H1 (cell line): ENCODE measurements around the gene AGO3. TPM values are rescaled to one million over a fixed set of nuclear protein-coding genes. Genes with fewer than 3 reads are reported as not detected.

Experiments
- CTCF ChIA-PET: fragments of 300-600 bp; sonication (Branson Sonifier 250); formaldehyde crosslinking; loops from one replicate; lab custom pipeline; 2021; ENCODE audit not compliant: partially characterized antibody; lab: Charles Lee
- POLR2A ChIA-PET: fragments of 300-600 bp; sonication (Branson Sonifier 250); formaldehyde crosslinking; loops from one replicate; lab custom pipeline; 2021; ENCODE audit warnings: inconsistent platforms; ENCODE audit not compliant: partially characterized antibody; lab: Charles Lee
- DNase-seq, 2 experiments: peaks; one replicate each; pipeline versions ENCODE4 v3.0.0 to v3.0.0-alpha.2; 2010 to 2022; ENCODE audit warnings: low spot score in 2 of 2, low read depth in 1 of 2, mixed read lengths in 1 of 2
- FAIRE-seq: peaks from 2 replicates; lab custom pipeline; 2011; peaks lifted over from hg19 to GRCh38; lab: Jason Lieb, UNC
- H2AFZ ChIP-seq: 2 replicates; pipeline ENCODE4 v1.8.1; 2012; ENCODE audit warnings: low read length, inconsistent platforms
- H2AK5ac ChIP-seq: 2 replicates; pipeline ENCODE4 v1.6.1; 2013; ENCODE audit warnings: low read depth, low read length
- H2BK120ac ChIP-seq: replicated peaks from 2 replicates; pipeline ENCODE3; 2013; ENCODE audit warnings: low read depth, low read length, inconsistent platforms
- H2BK12ac ChIP-seq: 2 replicates; pipeline ENCODE4 v1.6.1; 2013; ENCODE audit warnings: low read depth, low read length
- H2BK15ac ChIP-seq: 2 replicates; pipeline ENCODE4 v1.6.1; 2013; ENCODE audit warnings: low read length
- H2BK20ac ChIP-seq: 2 replicates; pipeline ENCODE4 v1.6.1; 2013; ENCODE audit warnings: low read length
- H2BK5ac ChIP-seq: 2 replicates; pipeline ENCODE4 v1.6.1; 2013; ENCODE audit warnings: low read depth, low read length
- H3K14ac ChIP-seq: 2 replicates; pipeline ENCODE4 v1.6.1; 2013; ENCODE audit warnings: inconsistent platforms; ENCODE audit not compliant: insufficient read length
- H3K18ac ChIP-seq: 2 replicates; pipeline ENCODE4 v1.6.1; 2013; ENCODE audit warnings: low read length; ENCODE audit errors: extremely low read depth
- H3K23ac ChIP-seq: 2 replicates; pipeline ENCODE4 v1.6.1; 2013; ENCODE audit warnings: inconsistent platforms; ENCODE audit not compliant: insufficient read length
- H3K23me2 ChIP-seq: 2 replicates; pipeline ENCODE4 v1.6.1; 2013; ENCODE audit warnings: low read depth, low read length
- H3K27ac ChIP-seq: 2 replicates; pipeline ENCODE4 v1.6.1; 2011; ENCODE audit warnings: low read depth, low read length, inconsistent platforms
- H3K27me3 ChIP-seq, 4 experiments: replicated peaks in 1 of 4; 1 replicate in 1 of 4; 2 replicates in 3 of 4; pipeline versions ENCODE4 v1.6.1 to v1.8.1; 2011 to 2013; ENCODE audit warnings: low read length in 3 of 4, mild to moderate bottlenecking in 3 of 4, inconsistent platforms in 2 of 4, mixed read lengths in 2 of 4, moderate library complexity in 1 of 4; ENCODE audit not compliant: control insufficient read depth in 3 of 4, insufficient read depth in 3 of 4; ENCODE audit errors: extremely low read depth in 1 of 4
- H3K36me3 ChIP-seq, 4 experiments: 2 replicates each; pipeline versions ENCODE4 v1.6.1 to v1.8.1; 2011 to 2013; ENCODE audit warnings: mild to moderate bottlenecking in 4 of 4, low read length in 3 of 4, moderate library complexity in 2 of 4, control low read depth in 1 of 4, inconsistent platforms in 1 of 4; ENCODE audit not compliant: insufficient read depth in 4 of 4, control insufficient read depth in 2 of 4
- H3K4ac ChIP-seq: replicated peaks from 2 replicates; pipeline ENCODE3; 2013; ENCODE audit warnings: low read length, low read depth, mixed read lengths, inconsistent platforms; ENCODE audit not compliant: insufficient read length
- H3K4me1 ChIP-seq, 4 experiments: replicated peaks in 1 of 4; 1 replicate in 1 of 4; 2 replicates in 3 of 4; pipeline versions ENCODE4 v1.6.1 to v1.8.1; 2011 to 2013; ENCODE audit warnings: low read length in 3 of 4, inconsistent platforms in 2 of 4, mixed read lengths in 1 of 4; ENCODE audit not compliant: insufficient read depth in 4 of 4, control insufficient read depth in 3 of 4
- H3K4me2 ChIP-seq, 2 experiments: 2 replicates each; pipeline versions ENCODE4 v1.6.1 to v1.8.1; 2011 to 2013; ENCODE audit warnings: low read depth in 2 of 2, low read length in 2 of 2, control low read depth in 1 of 2, inconsistent platforms in 1 of 2, mild to moderate bottlenecking in 1 of 2; ENCODE audit not compliant: insufficient read depth in 1 of 2
- H3K4me3 ChIP-seq, 4 experiments: fragments of 200-600, 300-600 bp in 1 of 4; sonication (generic), shearing (Covaris generic), sonication (Bioruptor Twin) in 1 of 4; 2 replicates each; pipeline versions ENCODE4 v1.5.1 to v1.8.1; 2011 to 2016; ENCODE audit warnings: low read length in 4 of 4, low read depth in 3 of 4, control low read depth in 2 of 4, inconsistent platforms in 2 of 4, mild to moderate bottlenecking in 2 of 4, mixed read lengths in 1 of 4, moderate library complexity in 1 of 4; ENCODE audit not compliant: insufficient read depth in 2 of 4; ENCODE audit errors: extremely low read depth in 1 of 4
- H3K56ac ChIP-seq: replicated peaks from 2 replicates; pipeline ENCODE3; 2013; ENCODE audit warnings: low read depth, mild to moderate bottlenecking, mixed read lengths, low read length, inconsistent platforms; ENCODE audit not compliant: insufficient read length
- H3K79me1 ChIP-seq: 2 replicates; pipeline ENCODE4 v1.6.1; 2013; ENCODE audit warnings: low read depth, low read length, control low read depth
- H3K79me2 ChIP-seq, 2 experiments: 2 replicates each; pipeline versions ENCODE4 v1.6.1 to v1.8.1; 2012 to 2013; ENCODE audit warnings: low read length in 2 of 2, mild to moderate bottlenecking in 2 of 2, inconsistent platforms in 1 of 2; ENCODE audit not compliant: insufficient read depth in 2 of 2, control insufficient read depth in 1 of 2
- H3K9ac ChIP-seq, 4 experiments: replicated peaks in 1 of 4; 1 replicate in 1 of 4; 2 replicates in 3 of 4; pipeline versions ENCODE4 v1.6.1 to v1.8.1; 2011 to 2013; ENCODE audit warnings: low read depth in 3 of 4, low read length in 3 of 4, control low read depth in 2 of 4, mild to moderate bottlenecking in 2 of 4, moderate library complexity in 2 of 4, inconsistent platforms in 1 of 4; ENCODE audit errors: extremely low read depth in 1 of 4
- H3K9me3 ChIP-seq, 2 experiments: 2 replicates each; pipeline versions ENCODE4 v1.6.1 to v1.8.1; 2012 to 2013; ENCODE audit warnings: mild to moderate bottlenecking in 2 of 2, moderate library complexity in 2 of 2, control low read depth in 1 of 2, inconsistent platforms in 1 of 2, low read depth in 1 of 2, low read length in 1 of 2, mixed read lengths in 1 of 2; ENCODE audit not compliant: insufficient read depth in 2 of 2
- H4K20me1 ChIP-seq, 2 experiments: replicated peaks in 1 of 2; 2 replicates each; pipeline versions ENCODE3 to v1.8.1; 2011 to 2013; ENCODE audit warnings: inconsistent platforms in 2 of 2, low read length in 2 of 2, mild to moderate bottlenecking in 1 of 2; ENCODE audit not compliant: insufficient read depth in 2 of 2, control insufficient read depth in 1 of 2
- H4K5ac ChIP-seq: 2 replicates; pipeline ENCODE4 v1.6.1; 2013; ENCODE audit warnings: low read length, low read depth, mixed read lengths, inconsistent platforms; ENCODE audit not compliant: insufficient read length
- H4K8ac ChIP-seq: 2 replicates; pipeline ENCODE4 v1.8.0; 2013; ENCODE audit warnings: mild to moderate bottlenecking, moderate library complexity, low read length, inconsistent platforms; ENCODE audit not compliant: insufficient read depth; ENCODE audit errors: extremely low read depth
- H4K91ac ChIP-seq: replicated peaks from 2 replicates; pipeline ENCODE3; 2013; ENCODE audit warnings: low read length, mixed read lengths, inconsistent platforms; ENCODE audit not compliant: insufficient read length
- POLR2A ChIP-seq, 2 experiments: IDR thresholded peaks; 1 replicate in 1 of 2; 2 replicates in 1 of 2; pipeline ENCODE4 v1.6.1; 2011; ENCODE audit warnings: low read depth in 2 of 2, low read length in 2 of 2, mild to moderate bottlenecking in 2 of 2; ENCODE audit errors: control extremely low read depth in 1 of 2
- whole genome bisulfite sequencing, 2 experiments: shearing (Covaris generic) in 1 of 2; methylation state at CpG; one replicate each; pipeline versions ENCODE4 v1.1.6 to v1.1.7; 2013 to 2015; ENCODE audit warnings: low lambda C conversion rate in 2 of 2, mixed read lengths in 2 of 2, inconsistent platforms in 1 of 2, low coverage in 1 of 2, missing lambda C conversion rate in 1 of 2; ENCODE audit not compliant: insufficient replicate concordance in 2 of 2, insufficient coverage in 1 of 2, insufficient read length in 1 of 2; ENCODE audit errors: extremely low coverage in 1 of 2, missing lambda C conversion rate in 1 of 2; 5-methylcytosine and 5-hydroxymethylcytosine counted together
- long read RNA-seq, 2 experiments: library from RNA in 1 of 2; library from capped mRNA in 1 of 2; stranded (forward); transcript quantifications; one replicate each; pipeline ENCODE4 v2.0.0, GENCODE V29; 2021; ENCODE audit warnings: inconsistent platforms in 1 of 2
- polyA minus RNA-seq, 3 experiments: library from RNA; depleted of rRNA, polyadenylated mRNA; stranded (reverse); fragments of >200 nt; gene quantifications; 1 replicate in 2 of 3; 2 replicates in 1 of 3; pipeline ENCODE4 v1.2.3, GENCODE V29; 2011
- polyA plus RNA-seq, 7 experiments: library from polyadenylated mRNA; depleted of rRNA in 3 of 7; stranded (reverse) in 5 of 7; unstranded in 2 of 7; fragments of >200 nt in 5 of 7; fragments of 200-250 nt in 2 of 7; gene quantifications; 1 replicate in 5 of 7; 2 replicates in 1 of 7; 4 replicates in 1 of 7; pipeline versions ENCODE4 v1.2.1 to v1.2.3, GENCODE V29; 2011 to 2013; ENCODE audit warnings: missing spikeins in 2 of 7, mixed read lengths in 2 of 7
- total RNA-seq: library from RNA; stranded (reverse); fragmentation: NEBNext Ultra II Directional; extraction: Animal tissue kit (Norgen Biotek cat#: 25700); gene quantifications from 2 replicates; pipeline ENCODE4 v1.2.1, GENCODE V29; 2021

The AGO3 gene
- total RNA-seq = 26.4 and 26.6 TPM in 2 replicates
- 10.3 and 10.7 TPM in 2 replicates for polyA plus RNA-seq (2011; rRNA removed)
- 12.6 TPM for polyA plus RNA-seq (2011; cell fraction: cytosol; rRNA removed)
- polyA plus RNA-seq (2011; cell fraction: nucleus; rRNA removed) = 23.9 TPM
- 13.1 to 17.6 TPM (median 15.7 TPM) in 4 replicates for polyA plus RNA-seq (2012, experiment 1 of 2)
- 8.8 TPM for polyA plus RNA-seq (2012, experiment 2 of 2)
- polyA plus RNA-seq (2013, experiment 1 of 2) = 9.8 TPM
- polyA plus RNA-seq (2013, experiment 2 of 2) = 10.5 TPM
- 64.5 and 88.1 TPM in 2 replicates for polyA minus RNA-seq (2011; rRNA and poly(A)+ RNA removed)
- polyA minus RNA-seq (2011; cell fraction: cytosol; rRNA and poly(A)+ RNA removed) = 19.2 TPM
- polyA minus RNA-seq (2011; cell fraction: nucleus; rRNA and poly(A)+ RNA removed) = 55.0 TPM
- long read RNA-seq, experiment 1, full-length matches to known transcripts = 2 of 13 reads
- long read RNA-seq, experiment 1, partial matches to known transcripts = 4 of 13 reads
- long read RNA-seq, experiment 1, other reads (novel, unspliced or antisense) = 7 of 13 reads
- long read RNA-seq, experiment 2, partial matches to known transcripts = 0 of 3 reads
- long read RNA-seq, experiment 2, other reads (novel, unspliced or antisense) = 3 of 3 reads

DNA sequence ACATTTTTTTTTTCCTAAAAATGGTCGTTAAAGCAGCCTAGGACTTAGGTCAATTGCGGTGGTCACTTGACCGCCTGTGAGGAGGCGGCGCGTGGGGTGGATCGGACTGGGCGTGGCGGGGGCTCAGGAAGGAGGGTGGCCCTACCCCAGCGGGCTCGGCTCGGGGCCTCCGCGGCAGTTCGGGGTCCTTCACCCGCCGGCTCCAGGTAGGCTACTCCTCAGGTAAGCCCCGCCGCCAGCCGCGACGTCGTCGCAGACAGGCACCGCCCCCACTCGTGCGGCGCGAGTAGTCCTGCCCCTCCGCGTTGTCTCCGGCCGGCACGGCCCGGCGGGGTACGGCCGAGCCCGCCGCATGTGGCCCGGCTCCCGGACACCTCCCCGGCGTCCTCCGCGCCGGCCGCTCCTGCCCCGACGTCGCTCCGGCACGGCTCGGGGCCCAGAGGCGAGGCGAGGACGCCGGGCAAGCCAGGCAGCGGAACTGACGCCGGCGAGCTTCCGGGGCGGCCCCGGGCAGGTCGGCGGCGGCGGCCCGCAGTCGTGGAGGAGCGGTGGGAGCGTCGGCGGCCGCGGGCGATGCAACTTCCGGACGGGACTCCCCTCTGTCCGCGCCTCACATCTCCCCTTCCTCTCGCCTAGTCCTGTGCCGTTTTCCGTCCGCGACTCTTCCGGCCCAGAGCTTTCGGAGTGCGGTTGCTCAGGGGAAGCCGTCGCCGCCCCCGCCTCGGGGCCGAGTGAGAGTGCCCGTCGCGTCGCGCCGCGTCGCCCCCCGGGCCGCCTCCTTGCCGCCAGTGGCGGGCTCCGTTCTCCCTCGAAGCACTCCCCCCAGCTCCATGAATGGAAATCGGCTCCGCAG lies at the start of gene AGO3:
TSS of gene AGO3 (plus strand) at position 513 of the 853 bp plus-strand sequence. CDS start at position 835, 322 bp downstream.
- H3K56ac ChIP-seq = peak within 1 kb of the TSS; percentile 83
- H2AK5ac ChIP-seq = no peak within 1 kb of the TSS
- H2BK12ac ChIP-seq = no peak within 1 kb of the TSS
- 1% methylated on average over 92 of the region's 112 CpGs; no CpG with 5 or more reads in 1 of the 2 experiments for WGBS, 2 experiments
- no peaks in the 10 kb centered on the region; the same call in 1 of the 2 replicates for H3K79me1 ChIP-seq
- H3K4me2 ChIP-seq = peak within 1 kb of the TSS; percentile 78 to 85
- peak within 1 kb of the TSS; percentile 97 for H4K5ac ChIP-seq
- peak within 1 kb of the TSS; percentile 85 to 92 (median 90) for H3K4me3 ChIP-seq
- H3K23me2 ChIP-seq = 0 out of 2 replicates have a peak, but pooled peaks cover 6% of the 10 kb centered on the region
- FAIRE-seq = no peak
- peak; percentile 53 to 91 for DNase-seq
- no peaks in the 10 kb centered on the region for H3K27me3 ChIP-seq
- peak within 1 kb of the TSS; percentile 30 for H2AFZ ChIP-seq
- H3K4me1 ChIP-seq = peaks cover 0 to 4% (median 0%) of the 10 kb centered on the region in 4 experiments; a peak in 2 of 7 replicates
- H4K20me1 ChIP-seq = no peaks in the 10 kb centered on the region
- H3K9me3 ChIP-seq = no peaks in the 10 kb centered on the region
- H2BK120ac ChIP-seq = no peak within 1 kb of the TSS
- H3K9ac ChIP-seq = peak within 1 kb of the TSS; percentile 75 to 89 (median 80)
- no peaks in the 10 kb centered on the region; a peak in 1 of 8 replicates for H3K36me3 ChIP-seq
- H2BK15ac ChIP-seq = no peak within 1 kb of the TSS
- peak within 1 kb of the TSS; percentile 92 for H3K18ac ChIP-seq
- peak within 1 kb of the TSS; percentile 83 for H2BK5ac ChIP-seq
- H3K79me2 ChIP-seq = peaks cover 3 to 44% of the 10 kb centered on the region in 2 experiments
- ChIA-PET POLR2A (interaction anchor here (0.8 to 2.6 kb wide), 18 partner anchors 10 to 289 kb away, joined by 3 to 20 read pairs (median 4); partner anchors contain the start of genes AGO1 and CLSPN), CTCF (interaction anchor here (0.8 to 1.4 kb wide), 5 partner anchors 11 to 156 kb away, joined by 3 to 4 read pairs (median 3); no protein-coding TSS in a partner anchor)
- H4K91ac ChIP-seq = peak within 1 kb of the TSS; percentile 46
- H3K27ac ChIP-seq = peak within 1 kb of the TSS; percentile 86
- H3K14ac ChIP-seq = no peak within 1 kb of the TSS
- no peak within 1 kb of the TSS for H2BK20ac ChIP-seq
- H3K4ac ChIP-seq = no peak within 1 kb of the TSS
- peak within 1 kb of the TSS; percentile 95 for H4K8ac ChIP-seq
- no peak within 1 kb of the TSS for H3K23ac ChIP-seq
- TF ChIP-seq POLR2A (IDR thresholded peaks at IDR 0.05; ENCODE audit: control extremely low read depth in 1 of 2, low read depth in 2 of 2, low read length in 2 of 2) = peak; percentile 81 to 93
